Nephron progenitor cell (in vitro differentiated cells): ENCODE results near the gene KIF5A.

Source experiments
- DNase-seq: peaks from one replicate; pipeline ENCODE4 v3.0.0; 2021
- H3K27ac Mint-ChIP-seq: 2 replicates; pipeline ENCODE4 v1.8.0; 2021; ENCODE audit warnings: mild to moderate bottlenecking, moderate library complexity, mixed read lengths
- H3K27me3 Mint-ChIP-seq: 2 replicates; pipeline ENCODE4 v1.8.0; 2021; ENCODE audit warnings: mild to moderate bottlenecking, low read depth, mixed read lengths; ENCODE audit not compliant: poor library complexity
- H3K36me3 Mint-ChIP-seq: 2 replicates; pipeline ENCODE4 v1.8.0; 2021; ENCODE audit warnings: low read depth, mixed read lengths
- H3K4me1 Mint-ChIP-seq: 2 replicates; pipeline ENCODE4 v1.8.0; 2021; ENCODE audit warnings: mixed read lengths
- H3K4me3 Mint-ChIP-seq: 2 replicates; pipeline ENCODE4 v1.8.0; 2021; ENCODE audit warnings: mild to moderate bottlenecking, moderate library complexity, mixed read lengths
- H3K9me3 Mint-ChIP-seq: 2 replicates; pipeline ENCODE4 v1.8.0; 2021; ENCODE audit warnings: mild to moderate bottlenecking, moderate library complexity, mixed read lengths
- TF ChIP-seq, protein P1 (sequence below): fragments of 200-600 bp; sonication (generic); IDR thresholded peaks from 2 replicates; pipeline ENCODE4 v1.5.0; 2021; ENCODE audit warnings: antibody characterized with exemption

KIF5A gene

GRCh38 chr12:57623385-57623784 is 73.5 kb downstream of the KIF5A start:
- Mint-ChIP-seq H3K4me1 (peaks cover 48% of the 10 kb centered on the region), H3K27me3 (peaks cover 100% of the 10 kb centered on the region), H3K4me3 (no peak overlapping the region), H3K9me3 (peaks cover 3% of the 10 kb centered on the region), H3K36me3 (no peaks in the 10 kb centered on the region), H3K27ac (no peak overlapping the region)
- TF ChIP-seq, protein P1, sequence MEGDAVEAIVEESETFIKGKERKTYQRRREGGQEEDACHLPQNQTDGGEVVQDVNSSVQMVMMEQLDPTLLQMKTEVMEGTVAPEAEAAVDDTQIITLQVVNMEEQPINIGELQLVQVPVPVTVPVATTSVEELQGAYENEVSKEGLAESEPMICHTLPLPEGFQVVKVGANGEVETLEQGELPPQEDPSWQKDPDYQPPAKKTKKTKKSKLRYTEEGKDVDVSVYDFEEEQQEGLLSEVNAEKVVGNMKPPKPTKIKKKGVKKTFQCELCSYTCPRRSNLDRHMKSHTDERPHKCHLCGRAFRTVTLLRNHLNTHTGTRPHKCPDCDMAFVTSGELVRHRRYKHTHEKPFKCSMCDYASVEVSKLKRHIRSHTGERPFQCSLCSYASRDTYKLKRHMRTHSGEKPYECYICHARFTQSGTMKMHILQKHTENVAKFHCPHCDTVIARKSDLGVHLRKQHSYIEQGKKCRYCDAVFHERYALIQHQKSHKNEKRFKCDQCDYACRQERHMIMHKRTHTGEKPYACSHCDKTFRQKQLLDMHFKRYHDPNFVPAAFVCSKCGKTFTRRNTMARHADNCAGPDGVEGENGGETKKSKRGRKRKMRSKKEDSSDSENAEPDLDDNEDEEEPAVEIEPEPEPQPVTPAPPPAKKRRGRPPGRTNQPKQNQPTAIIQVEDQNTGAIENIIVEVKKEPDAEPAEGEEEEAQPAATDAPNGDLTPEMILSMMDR: no peak
- no peak for DNase-seq

- no peak overlapping the region for H3K27ac Mint-ChIP-seq
- DNase-seq: no peak
- H3K4me3 Mint-ChIP-seq: no peak overlapping the region
- TF ChIP-seq, protein P1: no peak
- peaks cover under 1% of the 10 kb centered on the region for H3K9me3 Mint-ChIP-seq
- peaks cover 48% of the 10 kb centered on the region for H3K4me1 Mint-ChIP-seq
- H3K36me3 Mint-ChIP-seq: no peaks in the 10 kb centered on the region
- peaks cover 100% of the 10 kb centered on the region for H3K27me3 Mint-ChIP-seq
These were observed 74.1 kb downstream of the KIF5A start for GRCh38 chr12:57623811-57624390.

- no peak for DNase-seq
- H3K4me3 Mint-ChIP-seq: no peak overlapping the region
- no peaks in the 10 kb centered on the region for H3K9me3 Mint-ChIP-seq
- TF ChIP-seq, protein P1: no peak
- H3K4me1 Mint-ChIP-seq: peaks cover 42% of the 10 kb centered on the region
- H3K36me3 Mint-ChIP-seq: no peaks in the 10 kb centered on the region
- peaks cover 100% of the 10 kb centered on the region for H3K27me3 Mint-ChIP-seq
- no peak overlapping the region for H3K27ac Mint-ChIP-seq
These were observed 74.8 kb downstream of the KIF5A start for GRCh38 chr12:57624441-57625220.

- Mint-ChIP-seq H3K27ac (no peak overlapping the region), H3K27me3 (peaks cover 100% of the 10 kb centered on the region), H3K9me3 (no peaks in the 10 kb centered on the region), H3K4me1 (peaks cover 38% of the 10 kb centered on the region), H3K36me3 (no peaks in the 10 kb centered on the region), H3K4me3 (no peak overlapping the region)
- TF ChIP-seq, protein P1: no peak
- DNase-seq: no peak
These were observed 75.6 kb downstream of the KIF5A start for GRCh38 chr12:57625261-57626032.

- DNase-seq: peak; percentile 21
These were observed 76.5 kb downstream of the KIF5A start for GRCh38 chr12:57626111-57626920.

More at GRCh38 chr12:57626111-57626920, 76.5 kb downstream of the KIF5A start:
- TF ChIP-seq, protein P1: no peak
- Mint-ChIP-seq H3K9me3 (no peaks in the 10 kb centered on the region), H3K27me3 (peaks cover 100% of the 10 kb centered on the region), H3K27ac (no peak overlapping the region), H3K4me1 (peaks cover 30% of the 10 kb centered on the region), H3K4me3 (no peak overlapping the region), H3K36me3 (no peaks in the 10 kb centered on the region)
